T-helper 9 cell (primary cell): ENCODE results near the gene ERCC6.

ENCODE experiments used
- DNase-seq: peaks from one replicate; pipeline ENCODE4 v3.0.0-alpha.2; 2020
- total RNA-seq, 2 donors: gene quantifications; one replicate each; lab custom pipeline; 2026; lab: John Stamatoyannopoulos, UW

Gene ERCC6
- total RNA-seq, result 39.1 to 61.8 reads per million in 2 donors

DNA sequence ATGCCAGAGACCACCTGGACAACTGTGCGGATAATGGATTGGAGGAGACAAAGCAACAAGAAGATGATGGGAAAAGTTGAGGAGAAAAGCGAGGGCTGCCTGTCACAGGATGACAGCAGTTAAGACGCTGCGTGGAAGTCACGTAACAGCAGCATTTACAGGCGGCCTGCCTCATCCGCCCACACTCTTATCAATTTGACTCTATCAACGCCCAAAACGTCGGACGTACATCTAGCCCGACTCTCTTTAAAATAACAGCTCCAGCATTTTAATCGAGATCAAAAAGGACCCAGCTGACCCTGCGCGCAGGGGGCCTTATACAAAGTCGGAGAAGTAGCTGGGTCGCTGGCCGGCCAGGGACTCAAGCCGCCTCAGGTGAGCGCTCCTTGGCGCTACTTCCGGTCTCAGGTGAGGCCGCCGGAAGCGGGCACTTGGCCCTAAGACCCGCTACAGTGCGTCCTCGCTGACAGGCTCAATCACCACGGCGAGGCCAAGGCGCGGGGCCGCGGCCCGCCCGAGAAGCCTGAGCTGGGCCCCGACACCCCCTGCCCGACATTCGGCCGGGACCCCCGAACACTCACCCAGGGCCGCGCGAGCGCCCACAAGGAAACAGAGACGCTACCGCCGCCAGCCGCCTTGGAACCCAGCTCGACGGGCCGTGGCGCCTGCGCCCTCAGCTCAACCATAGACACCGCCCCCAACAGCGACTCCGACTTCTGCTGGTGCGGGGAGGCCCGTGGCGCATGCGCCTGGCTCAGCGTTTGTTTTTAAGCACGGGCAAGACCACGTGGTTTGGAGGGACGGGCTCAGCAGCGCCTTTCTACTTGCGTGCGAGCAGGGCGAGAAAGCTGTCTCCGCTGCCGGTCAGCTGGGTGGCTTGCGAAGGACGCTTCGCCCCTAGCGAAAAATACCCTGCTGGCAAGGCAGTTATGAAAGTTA lies at the start of gene ERCC6:
ERCC6 (minus strand) TSS at position 741 of the 939 bp plus-strand sequence.
- peak; percentile 92 for DNase-seq

DNA sequence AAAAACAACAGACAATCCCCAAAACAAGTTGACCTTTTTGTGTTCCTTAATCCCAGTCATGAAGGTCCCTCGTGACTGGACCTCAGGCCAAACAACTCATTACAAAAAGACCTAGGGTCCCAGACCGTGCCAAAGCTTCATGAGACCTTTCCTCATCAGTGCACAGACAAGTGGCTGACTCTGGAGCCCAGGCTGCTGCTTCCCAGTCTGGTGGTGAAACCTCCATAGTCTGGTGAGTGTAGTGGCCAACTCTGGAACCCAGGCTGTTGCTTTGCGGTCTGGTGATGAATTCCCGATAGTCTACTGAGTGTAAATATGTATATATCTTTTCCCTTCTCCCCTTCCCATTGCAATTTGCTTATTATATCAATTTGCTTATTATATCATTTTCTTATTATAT lies 49.1 kb upstream of the ERCC6 start:
- no peak for DNase-seq

DNA sequence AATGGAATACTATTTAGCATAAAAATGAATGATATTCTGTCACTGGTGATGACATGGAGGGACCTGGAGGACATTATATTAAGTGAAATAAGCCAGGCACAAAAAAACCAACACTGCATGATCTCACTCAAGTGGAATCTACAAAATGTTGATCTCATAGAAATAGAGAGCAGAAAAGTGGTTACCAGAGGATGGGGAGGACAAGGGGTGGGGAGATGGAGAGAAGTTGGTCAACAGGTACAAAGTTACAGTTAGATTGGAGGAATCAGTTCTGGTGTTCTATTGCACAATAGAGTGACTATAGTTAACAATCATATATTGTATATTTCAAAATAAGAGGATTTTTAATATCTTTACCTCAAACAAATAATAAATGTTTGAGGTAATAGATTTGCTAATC lies 46.5 kb upstream of the ERCC6 start:
- no peak for DNase-seq

DNA sequence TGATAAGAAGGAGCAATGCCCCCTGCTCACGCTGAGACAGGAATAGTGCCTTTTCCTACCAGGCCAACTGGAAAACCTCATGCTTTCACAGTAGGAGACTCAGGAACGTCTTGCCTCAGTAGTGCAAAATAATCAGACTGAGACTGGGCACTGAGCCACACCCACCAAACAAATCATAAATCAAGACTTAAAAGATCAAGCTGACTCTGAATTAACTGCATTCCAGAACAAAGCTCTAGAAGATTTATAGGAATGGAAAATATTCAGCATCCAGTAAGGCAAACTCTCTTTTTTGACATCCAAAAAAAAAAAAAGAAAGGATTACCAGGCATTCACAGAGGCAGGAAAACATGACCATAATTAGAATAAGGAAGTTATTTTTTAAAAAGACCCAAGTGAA lies 40.7 kb upstream of the ERCC6 start:
- DNase-seq, result no peak

DNA sequence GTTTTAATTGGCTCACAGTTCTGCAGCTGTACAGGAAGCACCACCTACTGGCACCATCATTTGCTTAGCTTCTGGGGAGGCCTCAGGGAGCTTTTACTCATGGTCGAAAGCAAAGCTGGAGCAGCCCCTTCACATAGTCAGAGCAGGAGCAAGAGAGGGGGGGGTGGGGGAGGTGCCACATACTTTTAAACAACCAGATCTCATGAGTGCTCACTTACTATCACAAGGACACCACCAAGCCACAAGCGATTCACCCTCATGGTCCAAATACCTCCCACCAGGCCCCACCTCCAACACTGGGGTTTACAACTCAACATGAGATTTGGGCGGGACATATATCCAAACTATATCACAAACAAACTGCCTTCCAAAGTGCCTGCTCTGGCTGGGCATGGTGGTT lies 39.5 kb upstream of the ERCC6 start:
- no peak for DNase-seq

DNA sequence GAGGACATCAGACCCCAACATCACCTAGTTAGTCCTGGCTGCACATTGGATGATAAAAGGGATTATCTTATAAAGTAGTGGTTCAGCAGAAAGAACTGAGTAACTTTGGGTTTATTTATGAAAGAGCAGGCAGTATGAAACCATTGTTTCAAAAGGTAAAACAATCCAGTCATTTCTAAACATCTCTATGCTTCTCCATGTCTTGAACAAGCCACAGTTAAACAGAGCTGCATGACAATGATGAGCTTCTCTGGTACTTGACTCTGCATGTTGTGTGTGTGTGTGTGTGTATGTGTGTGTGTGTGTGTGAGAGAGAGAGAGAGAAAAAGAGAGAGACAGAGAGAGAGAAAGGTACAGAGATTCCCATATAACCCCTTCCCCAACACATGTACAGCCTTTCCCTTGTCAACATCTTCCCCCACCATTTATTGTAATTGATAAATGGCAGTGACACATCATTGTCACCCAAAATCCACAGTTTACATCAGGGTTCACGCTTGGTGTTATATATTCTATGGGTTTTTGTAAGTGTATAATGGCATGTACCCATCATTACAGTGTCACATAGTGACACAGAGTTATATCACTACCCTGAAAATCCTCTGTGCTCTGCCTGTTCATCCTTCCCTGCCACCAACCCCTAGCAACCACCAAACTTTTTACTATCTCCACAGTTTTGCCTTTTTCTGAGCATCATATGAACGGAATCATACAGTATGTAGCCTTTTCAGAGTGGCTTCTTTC lies 38.4 kb upstream of the ERCC6 start:
- DNase-seq, result no peak

DNA sequence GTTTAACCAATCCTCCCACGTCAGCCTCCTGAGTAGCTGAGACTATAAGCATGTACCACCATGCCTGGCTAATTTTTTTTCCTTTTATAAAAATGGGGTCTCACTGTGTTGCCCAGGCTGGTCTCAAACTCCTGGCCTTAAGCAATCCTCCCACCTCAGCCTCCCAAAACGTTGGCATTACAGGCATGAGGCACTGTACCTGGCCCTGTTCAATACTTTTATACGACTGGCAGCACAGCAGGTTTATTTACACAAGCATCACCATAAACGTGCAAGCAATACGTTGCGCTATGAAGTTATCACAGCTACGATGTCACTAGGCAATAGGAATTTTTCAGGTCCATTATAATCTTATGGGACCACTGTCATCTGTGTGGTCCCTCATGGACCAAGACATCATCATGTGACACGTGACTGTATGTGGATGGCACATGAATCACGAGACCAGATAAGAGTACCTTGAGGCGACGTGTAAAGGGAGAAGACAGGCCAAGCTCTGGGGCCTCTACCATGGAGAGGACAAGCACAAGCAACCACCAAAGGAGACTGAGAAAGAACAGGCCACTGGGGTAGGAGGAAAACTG lies 36.7 kb upstream of the ERCC6 start:
- no peak for DNase-seq

DNA sequence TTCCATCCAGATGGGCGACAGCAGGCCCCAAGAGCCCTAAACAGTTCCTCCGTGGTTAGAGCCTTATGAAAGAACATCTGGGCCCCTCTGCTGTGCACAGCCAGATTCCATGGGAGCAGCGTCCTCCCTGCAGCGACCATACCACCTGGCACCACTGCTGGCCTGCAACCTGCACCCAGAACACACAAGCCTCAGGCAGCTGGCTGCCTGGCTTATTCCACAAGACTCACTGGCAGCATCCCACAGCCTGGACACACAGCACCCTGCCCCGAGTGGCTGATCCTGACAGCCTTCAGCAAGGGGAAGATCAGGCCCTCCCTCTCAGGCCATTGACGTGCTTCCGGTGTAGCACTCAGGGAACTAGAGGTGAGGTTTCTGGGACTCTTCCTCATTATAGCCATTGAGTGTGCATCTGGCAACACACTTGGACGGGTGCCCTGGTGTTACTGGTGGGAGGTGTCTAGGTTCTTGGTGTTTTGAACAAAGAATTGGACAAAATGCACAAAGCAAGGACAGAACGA lies 33.7 kb upstream of the ERCC6 start:
- DNase-seq, result no peak

DNA sequence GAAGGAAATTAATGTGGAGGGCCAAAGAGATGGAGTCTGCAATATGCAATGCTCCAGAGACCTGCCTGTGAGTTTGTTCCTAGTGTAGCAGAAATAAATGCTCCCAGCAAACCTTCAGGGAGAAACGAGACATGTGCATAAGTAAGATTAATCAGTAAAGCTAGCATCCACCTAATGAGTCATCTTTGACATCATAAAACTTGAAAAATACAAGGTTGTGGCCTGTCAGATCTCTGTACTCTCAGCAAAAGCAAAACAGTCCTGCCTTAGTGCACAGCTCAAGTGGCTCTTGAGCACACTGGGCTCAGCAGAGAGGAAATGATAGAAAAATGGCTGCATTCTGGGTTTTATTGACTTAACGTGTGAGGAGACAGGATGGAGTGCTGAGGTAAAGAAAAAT lies 32.5 kb upstream of the ERCC6 start:
- DNase-seq, result no peak

DNA sequence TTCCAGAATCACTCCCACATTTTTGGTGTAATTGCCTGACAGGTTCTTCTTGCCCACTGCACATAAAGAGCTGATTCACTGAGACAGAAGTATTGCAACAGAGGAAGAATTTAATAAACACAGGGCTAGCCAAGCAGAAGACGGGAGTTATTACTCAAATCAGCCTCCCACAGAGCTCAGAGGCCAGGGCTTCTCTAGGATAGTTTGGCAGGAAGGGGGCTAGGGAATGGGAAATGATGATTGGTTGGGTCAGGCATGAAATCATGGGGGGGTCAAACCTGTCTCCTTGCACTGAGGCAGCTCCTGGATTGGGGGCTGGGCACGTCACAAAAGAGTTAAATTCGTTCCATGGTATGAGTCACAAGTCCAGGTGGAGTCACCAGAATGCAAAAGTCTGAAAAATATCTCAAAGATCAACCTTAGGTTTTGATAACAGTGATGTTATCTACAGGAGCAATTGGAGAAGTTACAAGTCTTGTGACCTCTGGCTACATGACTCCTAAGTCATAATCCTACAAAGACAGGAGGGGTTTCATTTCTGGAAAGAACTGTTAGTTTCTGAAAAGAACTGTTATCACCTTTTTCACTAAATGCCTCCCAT lies 30.2 kb upstream of the ERCC6 start:
- DNase-seq, result no peak

DNA sequence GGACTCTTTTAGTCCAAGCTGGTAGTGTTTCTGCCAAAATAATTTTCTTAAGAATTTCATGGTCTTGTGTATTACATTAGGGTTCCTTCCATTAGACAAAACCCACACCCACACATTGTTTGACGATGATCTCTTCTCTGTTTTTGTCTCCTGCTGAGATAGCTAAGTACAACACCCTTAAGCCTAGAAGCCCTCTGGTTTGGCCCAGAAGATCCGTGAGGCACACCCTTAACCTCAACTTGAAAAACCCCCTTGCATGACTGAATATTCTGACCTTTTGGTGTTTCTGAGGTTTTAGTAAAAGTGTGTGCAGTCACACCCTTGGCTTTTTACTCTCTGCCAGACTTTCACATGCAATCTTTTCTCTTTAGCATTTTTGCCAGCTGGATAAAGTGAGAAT lies 29.3 kb upstream of the ERCC6 start:
- no peak for DNase-seq

DNA sequence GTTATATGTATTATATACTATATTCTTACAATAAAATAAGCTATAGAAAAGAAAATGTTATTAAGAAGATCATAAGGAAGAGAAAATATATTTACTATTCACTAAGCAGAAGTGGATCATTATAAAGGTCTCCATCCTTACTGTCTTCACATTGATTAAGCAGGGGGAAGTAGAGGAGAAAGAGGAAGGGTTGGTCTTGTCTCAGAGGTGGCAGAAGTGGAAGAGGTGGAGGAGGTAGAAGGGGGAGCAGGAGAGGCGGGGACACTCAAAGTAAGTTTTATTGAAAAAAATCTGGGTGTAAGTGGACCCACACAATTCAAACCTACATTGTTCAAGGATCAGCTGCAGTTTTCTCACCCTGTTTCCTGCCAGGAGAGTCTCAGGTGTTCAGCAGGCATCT lies 28.9 kb upstream of the ERCC6 start:
- no peak for DNase-seq

DNA sequence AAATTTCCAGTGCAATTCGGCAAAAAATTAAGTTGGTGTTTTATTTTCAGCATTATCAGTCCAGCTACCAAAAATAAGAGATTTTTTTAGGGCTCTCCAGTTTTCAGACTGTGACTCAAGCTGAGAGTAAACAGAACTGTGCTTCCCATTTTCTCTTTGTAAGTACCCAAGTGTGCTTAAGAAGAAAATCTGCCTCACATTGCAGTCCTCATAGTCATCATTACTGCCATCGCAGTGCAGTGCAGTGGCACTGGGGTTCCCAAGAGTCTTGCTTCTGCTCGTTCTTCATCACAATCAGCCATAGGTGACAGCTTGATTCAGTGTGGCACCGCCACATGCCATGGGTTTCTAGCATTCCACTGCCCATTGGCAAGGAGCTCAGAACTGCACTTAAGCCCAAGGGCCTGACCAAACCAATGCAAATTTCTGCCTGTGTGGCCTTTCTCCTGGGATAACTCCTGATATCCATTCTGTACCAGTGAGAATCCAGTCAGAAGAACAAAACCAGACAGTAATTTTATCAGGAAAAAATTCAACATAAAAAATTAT lies 25.6 kb upstream of the ERCC6 start:
- DNase-seq, result no peak

DNA sequence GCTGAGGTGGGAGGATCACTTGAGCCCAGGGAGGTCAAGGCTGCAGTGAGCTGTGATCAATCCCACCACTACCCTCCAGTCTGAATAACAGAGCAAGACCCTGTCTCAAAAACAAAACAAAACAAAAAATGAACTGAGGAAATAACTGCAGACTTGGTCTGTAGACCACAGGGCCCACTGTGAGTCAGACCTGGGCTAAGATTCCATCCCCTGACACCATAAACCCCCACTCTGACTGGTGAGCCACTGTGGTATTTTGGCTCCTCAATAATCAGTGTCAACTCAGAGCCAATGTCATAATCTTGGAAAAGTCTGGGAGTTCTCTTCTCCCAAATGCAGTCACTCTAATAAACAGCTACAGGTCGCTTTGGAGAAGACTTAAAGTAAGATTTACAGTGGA lies 24.0 kb upstream of the ERCC6 start:
- DNase-seq, result no peak

DNA sequence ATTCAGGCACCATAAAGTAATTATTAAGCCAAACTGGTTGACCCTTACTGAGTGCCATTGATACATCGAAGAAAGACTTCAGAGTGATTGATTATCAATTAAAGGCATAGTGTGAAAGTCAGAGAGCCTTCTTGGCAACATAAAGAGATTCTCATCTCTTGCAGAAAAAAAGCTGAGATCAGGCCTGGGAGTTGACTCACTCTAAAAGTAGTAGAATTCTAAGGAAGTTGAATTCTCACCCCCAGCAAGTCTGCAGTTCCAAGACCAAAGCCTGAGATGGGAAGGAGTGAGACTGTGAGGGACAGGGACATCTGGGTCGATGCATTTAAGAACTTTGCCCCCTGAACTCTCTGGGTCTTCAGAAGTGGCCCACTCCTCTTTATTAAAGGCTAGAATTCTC lies 21.6 kb upstream of the ERCC6 start:
- no peak for DNase-seq

DNA sequence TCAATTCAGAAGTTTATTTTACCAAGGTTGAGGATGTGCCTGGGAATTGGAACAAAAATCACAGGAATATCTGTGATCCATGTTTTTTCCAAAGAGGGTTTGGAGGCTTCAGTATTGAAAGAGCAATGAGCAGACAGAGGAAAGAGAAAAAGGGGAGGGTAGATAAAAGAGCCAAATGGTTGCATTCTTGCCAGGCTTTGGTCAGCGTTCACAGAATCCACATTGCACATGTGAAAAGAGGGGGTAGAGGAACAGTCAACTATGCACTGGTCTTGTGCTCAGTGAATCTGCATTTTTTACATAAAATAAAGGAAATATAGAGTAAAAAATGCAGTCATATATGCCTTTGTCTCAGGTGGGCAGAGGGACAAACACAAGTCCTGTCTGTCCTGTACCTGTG lies 20.6 kb upstream of the ERCC6 start:
- no peak for DNase-seq

DNA sequence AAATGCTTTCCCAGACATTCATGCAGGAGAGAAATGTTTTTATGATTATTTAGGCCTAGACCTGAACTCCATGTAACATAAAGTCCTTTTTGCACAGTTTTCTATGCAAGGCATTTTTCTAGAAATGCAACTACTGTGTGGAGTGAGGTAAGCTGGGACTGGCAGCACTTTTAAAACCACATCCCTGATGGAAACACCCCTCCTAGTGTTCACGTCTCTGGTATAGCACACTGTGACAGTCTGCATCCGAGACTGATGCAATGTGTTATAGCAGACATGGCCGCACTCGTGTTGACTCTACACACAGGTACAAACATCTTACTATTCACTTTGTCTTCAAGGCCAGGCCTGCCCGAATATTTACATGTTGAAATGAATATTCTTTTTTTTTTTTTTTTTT lies 19.3 kb upstream of the ERCC6 start:
- no peak for DNase-seq

DNA sequence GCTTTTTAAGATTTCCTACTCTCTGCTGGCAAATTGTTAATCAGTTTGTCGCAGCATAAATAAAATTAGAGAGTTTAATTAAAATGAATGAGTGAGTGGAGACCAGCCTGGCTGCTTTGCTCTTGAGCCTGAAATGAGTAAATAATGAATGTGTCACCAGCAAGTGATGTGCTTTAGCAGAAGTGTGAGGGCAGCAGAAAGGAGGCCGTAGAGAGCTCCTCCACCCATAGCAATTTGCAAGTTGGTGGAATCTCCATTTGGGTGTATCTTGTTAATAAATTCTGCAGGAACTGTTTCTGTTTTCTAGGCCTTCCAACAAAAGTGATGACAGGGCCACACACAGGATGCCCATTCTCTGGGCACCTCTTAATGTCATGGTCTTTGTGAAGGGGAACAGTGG lies 18.8 kb upstream of the ERCC6 start:
- no peak for DNase-seq

DNA sequence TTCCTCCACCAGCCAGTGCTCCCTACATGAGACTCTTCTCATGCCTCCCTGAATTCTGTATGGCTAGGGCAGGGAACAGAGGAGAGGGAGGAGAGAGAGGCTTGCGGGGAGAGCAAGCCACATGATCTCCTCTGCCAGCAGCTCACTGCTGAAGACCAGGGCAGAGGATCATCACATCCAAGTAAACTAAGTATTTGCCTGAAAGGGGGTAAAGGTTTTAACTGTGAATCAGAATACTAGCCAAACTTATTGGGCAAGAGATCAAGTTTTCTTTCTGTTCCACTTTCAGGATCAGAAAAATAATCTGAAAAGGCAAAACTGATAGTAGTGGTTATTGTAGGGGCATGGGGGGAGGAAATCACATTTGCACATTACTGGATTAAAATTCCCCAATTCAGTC lies 17.8 kb upstream of the ERCC6 start:
- no peak for DNase-seq

DNA sequence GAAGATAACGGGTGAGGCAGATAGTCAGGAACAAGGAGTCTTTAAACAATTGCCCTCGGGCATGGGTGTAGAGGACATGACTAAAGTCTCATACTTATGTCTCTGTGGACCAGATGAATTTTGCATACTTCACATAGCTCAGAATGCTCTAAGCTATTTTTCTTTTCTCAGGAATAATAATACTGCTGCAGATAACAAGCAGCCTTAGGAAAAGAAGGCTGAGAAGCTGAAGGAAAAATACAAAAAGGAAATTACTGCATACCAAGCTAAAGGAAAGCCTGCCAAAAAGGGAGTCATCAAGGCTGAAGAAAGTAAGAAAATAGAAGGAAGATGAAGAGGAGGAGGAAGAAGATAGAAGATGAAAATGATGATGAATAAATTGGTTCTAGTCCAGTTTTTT lies 13.4 kb upstream of the ERCC6 start:
- no peak for DNase-seq

DNA sequence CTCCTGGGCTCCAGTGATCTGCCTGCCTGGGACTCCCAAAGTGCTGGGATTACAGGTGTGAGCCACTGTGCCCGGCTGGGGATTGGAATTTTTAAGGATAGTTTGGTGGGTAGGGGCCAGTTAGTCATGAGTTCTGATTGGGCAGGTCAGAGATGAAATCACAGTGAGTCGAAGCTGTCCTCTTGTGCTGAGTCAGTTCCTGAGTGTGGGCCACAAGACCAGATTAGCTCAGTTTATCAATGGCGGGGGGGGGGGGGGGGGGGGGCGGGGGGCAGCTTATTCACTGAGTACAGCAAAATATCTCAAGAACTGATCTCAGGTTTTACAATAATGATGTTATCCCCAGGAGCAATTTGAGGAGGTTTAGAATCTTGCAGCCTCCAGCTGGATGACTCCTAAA lies 11.6 kb upstream of the ERCC6 start:
- no peak for DNase-seq

DNA sequence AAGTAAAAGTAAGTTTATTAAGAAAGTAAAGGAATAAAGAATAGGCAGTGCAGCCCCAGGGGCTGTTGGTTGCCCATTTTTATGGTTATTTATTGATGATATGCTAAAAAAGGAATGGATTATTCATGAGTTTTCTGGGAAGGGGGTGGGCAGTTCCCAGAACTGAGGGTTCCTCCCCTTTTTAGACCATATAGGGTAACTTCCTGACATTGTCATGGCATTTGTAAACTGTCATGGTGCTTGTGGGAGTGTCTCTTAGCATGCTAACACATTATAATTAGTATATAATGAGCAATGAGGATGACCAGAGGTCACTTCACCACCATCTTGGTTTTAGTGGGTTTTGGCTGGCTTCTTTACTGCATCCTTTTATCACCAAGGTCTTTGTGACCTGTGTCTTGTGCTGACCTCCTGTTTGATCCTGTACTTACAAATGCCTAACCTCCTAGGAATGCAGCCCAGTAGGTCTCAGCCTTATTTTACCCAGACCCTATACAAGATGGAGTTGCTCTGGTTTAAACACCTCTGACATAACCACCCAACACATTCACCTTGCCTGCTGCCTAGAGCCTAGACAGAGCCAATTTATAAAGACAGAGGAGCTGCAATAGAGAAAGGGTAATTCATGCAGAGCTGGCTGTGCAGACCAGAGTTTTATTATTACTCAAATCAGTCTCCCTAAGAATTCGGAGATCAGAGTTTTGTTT lies 10.9 kb upstream of the ERCC6 start:
- no peak for DNase-seq
